OCI-M1 (cell line): ENCODE results near the gene APBB1.

Experiments
- DNase-seq: peaks from one replicate; lab custom pipeline; 2025; lab: John Stamatoyannopoulos, UW

APBB1 gene

GRCh38 chr11:6419009-6419631 lies at the start of gene APBB1:
Gene APBB1 (minus strand): TSS chr11:6419094. CDS start chr11:6411347, 7,747 bp downstream.
- no peak for DNase-seq

- no peak for DNase-seq
These were observed 40.2 kb upstream of the APBB1 start for GRCh38 chr11:6459099-6459450.

- DNase-seq: no peak
These were observed 39.6 kb upstream of the APBB1 start for GRCh38 chr11:6458352-6459098.

DNA sequence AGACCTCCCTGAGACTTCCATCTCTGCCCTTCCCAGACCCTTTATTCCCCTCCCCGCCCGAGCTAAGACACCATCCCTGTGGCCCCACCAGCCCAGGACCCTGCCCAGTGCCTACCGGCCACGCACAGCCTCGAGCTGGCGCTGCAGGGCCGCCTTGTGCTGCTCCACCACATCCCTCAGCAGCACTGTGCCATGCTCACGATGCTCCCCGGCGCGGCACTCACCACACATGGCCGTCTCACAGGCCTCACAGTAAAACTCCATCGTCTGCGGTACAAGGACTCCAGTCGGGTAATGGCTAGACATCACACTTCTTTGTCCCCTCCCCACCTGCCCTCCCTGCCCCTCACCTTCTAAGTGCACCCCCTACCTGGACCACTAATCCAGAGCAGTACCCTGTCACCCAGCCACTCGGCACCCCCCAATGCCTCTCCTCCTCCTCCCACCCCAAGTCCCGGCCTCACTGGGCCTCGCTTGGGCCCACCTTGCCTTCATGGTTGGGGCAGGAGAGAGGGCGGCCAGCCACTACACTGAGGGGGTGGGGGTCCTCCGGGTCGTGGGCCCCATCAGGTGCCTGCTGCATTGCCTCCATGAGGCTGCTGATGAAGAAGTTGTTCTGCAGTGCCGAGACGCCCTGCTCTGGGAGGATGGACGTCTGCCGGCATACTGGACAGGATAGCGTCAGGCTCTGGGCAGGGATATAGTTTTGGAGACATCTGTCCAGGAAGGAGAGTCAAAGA lies 38.9 kb upstream of the APBB1 start:
- no peak for DNase-seq

GRCh38 chr11:6456361-6457073 lies 37.6 kb upstream of the APBB1 start:
- no peak for DNase-seq

DNA sequence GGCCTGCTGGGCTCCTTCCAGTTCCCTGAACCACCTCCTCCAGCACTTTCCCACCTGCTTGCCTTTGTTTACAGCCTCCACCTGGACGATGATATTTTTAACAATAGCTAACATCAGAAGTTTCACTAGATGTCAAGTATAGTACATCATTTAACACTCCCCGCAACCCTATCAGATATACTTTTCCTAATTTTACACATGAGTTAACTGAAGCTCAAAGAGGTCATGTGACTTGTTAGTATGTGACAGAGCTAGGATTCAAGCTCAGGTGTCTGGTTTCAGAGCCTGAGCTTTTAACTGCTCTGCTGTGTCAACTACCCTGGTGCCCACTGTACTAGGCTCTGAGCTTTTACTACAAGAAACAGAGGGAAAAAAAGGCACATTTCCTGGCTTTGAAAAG lies 36.2 kb upstream of the APBB1 start:
- DNase-seq: no peak

- no peak for DNase-seq
These were observed 34.3 kb upstream of the APBB1 start for GRCh38 chr11:6453152-6453551.

DNA sequence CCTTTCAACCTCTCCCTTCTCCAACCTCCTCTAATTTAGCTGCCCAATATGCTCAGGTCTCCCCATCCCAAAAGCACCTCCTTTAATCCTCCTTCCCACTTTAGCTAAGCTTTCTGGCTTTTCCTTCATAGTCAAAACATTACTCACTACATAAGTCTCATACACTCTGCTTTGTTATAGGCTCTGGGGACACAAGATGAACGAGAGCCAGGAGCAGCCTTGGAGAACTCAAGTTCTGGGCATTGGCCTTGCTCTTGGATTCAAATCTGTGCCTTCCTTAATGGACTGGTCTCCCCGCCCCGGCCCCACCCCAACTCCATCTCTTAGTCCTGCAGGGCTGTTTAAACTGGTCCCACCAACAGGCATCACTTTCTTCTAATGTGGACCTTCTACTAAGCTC lies 33.3 kb upstream of the APBB1 start:
- DNase-seq: no peak

GRCh38 chr11:6448574-6448973 lies 29.7 kb upstream of the APBB1 start:
- no peak for DNase-seq

- peak; percentile 65 for DNase-seq
These were observed 24.5 kb upstream of the APBB1 start for GRCh38 chr11:6443269-6444003.

DNA sequence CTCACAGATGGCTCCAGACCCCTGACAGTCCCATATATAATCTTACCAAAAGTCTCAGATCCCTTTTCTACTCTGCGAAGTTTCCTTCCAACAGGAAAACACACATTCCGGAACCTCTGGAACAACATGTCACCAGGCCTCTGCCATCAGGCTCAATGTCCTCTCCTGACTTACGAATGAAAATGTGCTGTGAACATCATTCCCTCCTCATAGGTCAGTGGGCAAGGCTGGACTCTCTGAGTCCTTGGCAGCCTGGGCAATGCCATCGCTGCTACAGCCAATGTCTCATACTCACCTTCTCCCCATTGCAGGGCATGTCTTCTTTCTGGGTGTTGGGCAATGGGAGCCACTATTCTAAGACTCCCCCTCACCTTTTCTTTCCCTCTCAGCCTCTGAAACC lies 23.5 kb upstream of the APBB1 start:
- DNase-seq: no peak

GRCh38 chr11:6440906-6441358 lies 22.0 kb upstream of the APBB1 start, which contains the start of gene HPX:
Gene HPX (minus strand): TSS chr11:6440987. CDS start chr11:6440963, 24 bp downstream.
- no peak for DNase-seq

DNA sequence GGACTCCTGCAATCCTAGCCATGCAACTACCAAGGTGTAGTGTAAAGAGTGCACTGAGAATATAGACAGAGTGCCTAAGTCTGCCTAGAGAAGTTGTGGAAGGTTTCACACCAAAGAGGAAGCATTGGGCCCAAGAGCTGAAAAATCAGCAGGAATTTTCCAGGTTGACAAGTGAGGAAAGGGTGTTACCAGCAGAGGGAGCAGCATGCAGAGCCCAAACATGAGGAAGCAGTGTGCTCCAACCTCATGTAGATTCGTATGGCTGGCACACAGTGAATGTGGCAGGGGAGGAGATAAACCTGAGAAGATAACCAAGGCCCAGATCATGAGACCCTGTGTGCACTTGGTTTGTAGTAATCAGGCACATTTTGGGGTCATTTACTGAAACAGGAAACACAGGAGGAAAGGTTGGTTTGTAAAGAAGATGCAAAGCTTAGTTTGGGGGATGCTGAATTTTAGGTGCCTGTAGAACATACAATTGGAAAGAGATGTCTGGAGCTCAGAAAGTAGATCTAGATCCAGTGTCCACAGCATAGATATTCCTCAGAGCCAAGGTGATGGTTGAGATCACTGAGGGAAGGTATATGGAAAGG lies 20.2 kb upstream of the APBB1 start:
- peak; percentile 86 for DNase-seq

DNA sequence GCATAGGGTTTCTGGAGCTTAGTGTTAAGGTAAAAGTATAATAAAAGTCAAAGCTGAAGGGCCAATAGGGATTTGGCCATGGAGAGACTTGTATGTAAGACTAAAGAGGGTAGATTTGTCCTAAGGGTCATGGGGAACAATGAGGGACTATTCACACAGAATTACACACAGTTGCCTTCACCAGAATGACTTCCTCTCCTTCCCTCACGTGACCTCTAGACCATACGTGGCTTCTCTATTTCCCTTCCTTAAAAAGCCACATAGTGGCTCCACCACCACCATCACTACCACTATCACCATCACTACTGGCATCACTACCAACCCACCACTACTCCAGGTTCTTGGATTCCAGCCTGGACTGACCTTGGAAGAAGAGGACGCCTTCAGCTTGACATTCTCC lies 19.1 kb upstream of the APBB1 start:
- DNase-seq: peak; percentile 11

GRCh38 chr11:6437423-6437822 lies 18.5 kb upstream of the APBB1 start:
- no peak for DNase-seq

DNA sequence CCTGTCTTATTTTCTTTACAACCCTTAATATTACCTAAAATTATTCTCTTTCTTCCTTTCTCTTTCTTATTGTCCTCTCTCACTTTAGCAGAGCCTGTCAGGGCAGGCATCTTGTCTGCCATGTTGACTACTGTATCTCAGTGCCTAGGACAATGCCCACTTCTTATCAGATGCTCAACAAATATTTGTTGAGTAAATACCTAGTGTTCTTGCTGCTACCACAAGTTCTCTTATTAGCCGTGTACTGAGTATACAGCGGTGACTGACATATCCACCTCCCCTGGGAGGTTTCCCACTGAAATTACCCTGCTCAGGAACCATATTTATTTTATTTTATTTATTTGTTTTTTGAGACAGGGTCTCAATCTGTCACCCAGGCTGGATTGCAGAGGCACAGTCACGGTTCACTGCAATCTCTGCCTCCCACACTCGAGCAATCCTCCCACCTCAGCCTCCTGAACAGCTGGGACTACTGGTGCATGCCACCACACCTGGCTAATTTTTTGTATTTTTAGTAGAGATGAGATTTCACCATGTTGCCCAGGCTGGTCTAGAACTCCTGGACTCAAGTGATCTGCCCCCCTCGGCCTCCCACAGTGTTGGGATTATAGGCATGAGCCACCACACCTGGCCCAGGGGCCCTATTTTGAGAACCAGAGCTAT lies 15.2 kb upstream of the APBB1 start:
- no peak for DNase-seq

DNA sequence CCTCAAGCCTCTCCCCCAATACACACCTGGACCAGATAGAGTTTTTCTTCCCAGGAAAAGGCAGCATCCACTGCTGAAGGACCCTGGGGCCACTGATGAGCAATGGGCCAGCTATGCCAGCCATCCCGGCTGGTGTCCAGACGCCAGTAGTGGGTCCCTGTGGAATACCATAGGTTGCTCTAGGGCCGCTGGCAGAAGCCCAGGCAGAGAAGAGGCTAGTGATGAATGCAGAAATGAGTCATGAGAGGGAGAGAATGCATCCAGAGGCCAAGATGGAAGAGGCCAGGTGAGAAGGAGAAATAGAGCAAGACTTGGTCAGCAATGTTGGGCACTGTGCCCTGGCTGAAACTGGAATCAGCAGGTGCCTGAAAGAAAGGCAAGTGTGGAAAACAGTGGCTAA lies 13.0 kb upstream of the APBB1 start:
- DNase-seq: no peak

DNA sequence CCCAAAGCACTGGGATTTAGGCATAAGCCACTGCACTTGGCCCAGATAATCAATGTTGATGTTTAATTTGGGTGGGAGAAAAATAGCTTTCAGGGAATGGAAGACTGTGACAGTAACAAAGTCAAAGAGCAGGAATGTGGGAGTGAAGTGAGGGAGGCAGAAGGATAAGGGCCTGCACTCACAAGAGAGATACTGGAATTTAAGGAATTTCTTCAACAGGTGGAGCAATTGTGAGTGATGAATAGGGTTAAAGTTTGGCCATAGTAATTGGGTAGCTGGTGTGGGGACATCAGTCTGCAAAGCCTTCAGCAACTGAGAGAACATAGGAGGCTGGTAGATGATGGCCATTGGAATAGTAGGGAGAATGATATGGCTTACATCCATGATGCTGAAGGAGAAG lies 8.6 kb upstream of the APBB1 start:
- no peak for DNase-seq

- DNase-seq: no peak
These were observed 1.8 kb upstream of the APBB1 start for GRCh38 chr11:6420677-6421076.

DNA sequence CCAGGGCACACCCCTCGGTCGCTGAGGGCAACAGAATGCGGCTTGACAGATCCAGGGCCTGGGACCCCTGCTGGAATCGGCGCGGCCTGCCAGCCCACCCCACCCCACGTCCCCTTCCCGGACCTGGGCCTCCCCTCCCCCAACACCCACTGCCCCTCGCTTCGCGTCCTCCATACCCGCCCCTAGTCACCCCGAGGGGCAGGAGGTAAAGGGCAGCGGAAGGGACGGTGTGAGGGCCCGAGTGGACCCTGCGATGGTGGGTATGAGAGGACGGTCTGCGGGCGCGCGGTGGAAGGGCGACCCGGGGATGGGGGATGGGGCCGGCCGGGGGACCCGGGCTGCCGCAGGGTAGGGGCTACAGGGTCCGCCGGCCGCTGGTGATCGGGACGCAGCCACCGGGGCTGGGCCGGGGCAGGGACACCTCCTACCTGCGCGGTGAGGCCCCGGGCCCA lies 311 bp downstream of the APBB1 start:
- DNase-seq: no peak
